AG10803 (cell line): ENCODE data around the gene TMEM169.
A peak's percentile ranks its signal among the peaks of the same experiment; 100 is the strongest.

Experiments
- DNase-seq: peaks from one replicate; pipeline ENCODE4 v3.0.0; 2010; ENCODE audit warnings: low read depth
- H3K4me3 ChIP-seq: 2 replicates; pipeline ENCODE4 v1.5.1; 2011; ENCODE audit warnings: mild to moderate bottlenecking, low read length, control low read depth
- CTCF ChIP-seq: conservative IDR thresholded peaks from 2 replicates; pipeline ENCODE4 v1.5.1; 2011; ENCODE audit warnings: mild to moderate bottlenecking, low read length, control low read depth, inconsistent platforms

Gene TMEM169

GRCh38 chr2:216070195-216070594 is 11.5 kb upstream of the TMEM169 start:
- no peak for DNase-seq
- no peak overlapping the region for H3K4me3 ChIP-seq
- no peak for TF ChIP-seq CTCF

- peak; percentile 31 for DNase-seq
- no peak for TF ChIP-seq CTCF
- no peak overlapping the region for H3K4me3 ChIP-seq
These were observed 10.4 kb upstream of the TMEM169 start for GRCh38 chr2:216071111-216071851.

GRCh38 chr2:216072473-216072872 is 9.2 kb upstream of the TMEM169 start:
- no peak for TF ChIP-seq CTCF
- no peak for DNase-seq
- no peak overlapping the region for H3K4me3 ChIP-seq

DNA sequence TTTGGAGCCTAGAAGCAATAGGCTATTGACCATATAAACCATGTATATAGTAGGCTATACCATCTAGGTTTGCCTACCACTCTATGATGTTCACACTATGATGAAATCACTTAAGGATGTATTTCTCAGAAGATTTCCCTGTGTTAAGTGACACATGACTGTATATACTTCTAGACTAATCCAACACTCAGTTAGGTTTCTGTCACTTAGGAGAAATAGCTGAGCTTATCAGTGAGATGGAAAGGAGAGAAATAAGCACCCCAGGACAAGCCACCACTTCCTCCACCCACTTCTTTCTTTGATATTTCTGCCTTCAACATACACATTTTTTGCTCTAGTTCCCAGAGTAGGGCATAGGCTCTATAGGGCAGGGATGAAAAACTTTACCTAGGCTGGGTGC is 7.9 kb upstream of the TMEM169 start:
- no peak overlapping the region for H3K4me3 ChIP-seq
- TF ChIP-seq CTCF, result no peak
- DNase-seq, result no peak

DNA sequence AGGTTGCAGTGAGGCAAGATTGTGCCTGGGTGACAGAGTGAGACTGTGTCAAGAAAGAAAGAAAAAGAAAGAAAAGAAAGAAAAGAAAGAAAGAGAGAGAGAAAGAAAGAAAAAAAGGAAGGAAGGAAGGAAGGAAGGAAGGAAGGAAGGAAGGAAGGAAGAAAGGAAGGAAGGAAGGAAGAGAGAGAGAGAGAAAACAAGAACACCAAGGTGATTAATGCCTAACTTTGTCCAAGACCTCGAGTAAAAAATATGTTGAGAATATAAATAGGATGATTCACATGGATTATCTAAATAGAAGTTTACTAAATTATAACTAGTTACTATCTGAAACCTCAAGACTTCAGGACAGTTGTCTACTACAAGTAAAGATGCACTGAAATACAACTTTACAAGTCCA is 7.3 kb upstream of the TMEM169 start:
- H3K4me3 ChIP-seq, result no peak overlapping the region
- DNase-seq, result no peak
- TF ChIP-seq CTCF, result no peak

DNA sequence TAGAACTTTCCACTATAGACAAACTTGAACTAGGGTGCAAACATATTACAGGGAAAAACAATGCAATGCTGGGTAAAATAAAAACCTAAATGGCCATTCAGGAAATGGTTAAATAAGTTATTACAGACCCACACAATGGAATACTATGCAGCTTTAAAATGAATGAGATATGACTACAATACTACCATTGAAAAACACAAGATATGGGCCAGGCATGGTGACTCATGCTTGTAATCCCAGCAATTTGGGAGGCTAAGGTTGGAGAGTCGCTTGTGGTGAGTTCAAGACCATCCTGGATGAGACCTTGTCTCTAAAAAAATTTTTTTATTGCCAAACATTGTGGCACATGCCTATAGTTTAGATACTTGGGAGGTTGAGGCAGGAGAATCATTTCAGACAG is 6.9 kb upstream of the TMEM169 start:
- DNase-seq, result no peak
- no peak for TF ChIP-seq CTCF
- H3K4me3 ChIP-seq, result no peak overlapping the region
